Measurements from ENCODE around the gene SLC35E3. TPM values are rescaled to one million over a fixed set of nuclear protein-coding genes. Genes with fewer than 3 reads are reported as not detected.

The SLC35E3 gene
- total RNA-seq, 4 donors from 2014 or later: 2.8 to 6.9 (median 3.7) TPM

GRCh38 chr12:68760806-68761441, 14.9 kb downstream of the SLC35E3 start:
- no peak for DNase-seq (ENCODE audit: low spot score)
- TF ChIP-seq CTCF (IDR thresholded peaks at IDR 0.05): no peak
- ATAC-seq (ENCODE audit: low FRiP score): no peak

DNA sequence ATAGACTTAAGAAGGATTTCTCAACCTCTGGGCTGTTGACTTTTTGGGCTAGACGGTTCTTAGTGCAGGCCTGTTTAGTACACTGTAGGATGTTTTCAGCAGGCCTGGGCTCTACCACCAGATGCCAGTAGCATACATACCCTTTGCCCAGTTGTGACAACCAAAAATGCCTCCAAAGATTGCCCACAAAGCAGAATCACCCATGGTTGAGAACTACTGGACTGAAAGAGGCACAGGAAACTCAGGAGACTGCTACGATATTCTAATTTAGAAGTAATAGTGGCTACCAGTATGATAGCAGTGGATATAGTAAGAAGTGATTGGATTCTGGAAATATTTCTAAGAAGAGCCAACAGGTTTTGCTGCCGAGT, 15.5 kb downstream of the SLC35E3 start:
- DNase-seq (ENCODE audit: low spot score): no peak
- no peak for ATAC-seq (ENCODE audit: low FRiP score)
- TF ChIP-seq CTCF (IDR thresholded peaks at IDR 0.05): no peak

DNA sequence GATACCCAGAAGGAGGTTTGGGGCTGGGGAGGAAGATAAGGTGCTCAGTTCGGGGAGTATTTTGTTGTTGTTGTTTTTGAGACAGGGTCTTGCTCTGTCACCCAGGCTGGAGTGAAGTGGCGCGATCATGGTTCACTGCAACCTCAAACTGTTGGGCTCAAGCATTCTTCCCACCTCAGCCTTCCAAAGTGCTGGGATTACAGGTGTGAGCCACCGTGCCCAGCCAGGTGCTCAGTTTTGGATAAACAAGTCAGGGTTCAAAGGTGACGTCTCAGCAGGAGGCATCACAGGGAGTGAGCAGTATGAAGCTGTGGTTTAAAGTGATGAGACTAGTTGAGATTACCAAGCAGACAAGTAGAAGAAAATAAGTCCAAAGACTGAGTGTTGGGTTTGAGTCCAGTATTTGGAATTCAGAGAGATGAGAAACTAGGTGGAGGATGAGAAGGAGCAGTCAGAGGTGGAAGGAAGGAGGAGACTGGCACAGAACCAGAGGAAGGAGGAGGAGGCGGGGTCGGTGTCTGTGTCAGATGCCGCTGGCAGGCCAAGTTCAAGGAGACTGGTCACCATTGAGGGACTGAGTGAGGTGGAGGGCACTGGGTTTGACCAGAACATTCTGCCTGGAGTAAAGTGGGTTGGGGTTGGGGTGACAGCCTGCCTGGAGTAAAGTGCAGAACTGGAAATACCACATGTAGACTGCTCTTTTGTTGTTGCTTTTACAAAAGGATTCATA, 16.1 kb downstream of the SLC35E3 start:
- TF ChIP-seq CTCF (IDR thresholded peaks at IDR 0.05): no peak
- DNase-seq (ENCODE audit: low spot score) (no peak), ATAC-seq (ENCODE audit: low FRiP score) (no peak)

DNA sequence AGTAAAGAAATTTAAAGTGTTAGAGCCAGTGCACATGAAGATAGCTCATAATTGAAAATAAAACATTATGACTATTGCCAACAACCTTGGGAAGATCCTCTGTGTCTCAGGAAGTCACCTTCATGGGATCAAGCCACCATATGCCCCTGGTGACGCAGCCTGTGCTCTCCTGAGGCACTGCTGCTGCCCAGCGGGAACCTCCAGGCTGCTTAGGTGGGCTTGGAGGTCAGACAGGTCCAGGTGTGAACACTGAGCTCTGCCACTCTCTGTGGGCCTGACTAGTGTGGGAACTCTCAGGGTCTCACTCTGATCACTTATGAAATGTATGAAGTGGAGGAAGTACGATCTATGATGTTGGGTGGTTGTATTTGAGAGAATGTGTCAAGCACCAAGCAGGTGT, 16.7 kb downstream of the SLC35E3 start:
- no peak for TF ChIP-seq CTCF (IDR thresholded peaks at IDR 0.05)
- no peak for ATAC-seq (ENCODE audit: low FRiP score)
- no peak for DNase-seq (ENCODE audit: low spot score)

- DNase-seq (ENCODE audit: low spot score) (no peak), ATAC-seq (ENCODE audit: low FRiP score) (no peak)
- no peak for TF ChIP-seq CTCF (IDR thresholded peaks at IDR 0.05)
Observed at GRCh38 chr12:68765696-68766095, 19.7 kb downstream of the SLC35E3 start.

DNA sequence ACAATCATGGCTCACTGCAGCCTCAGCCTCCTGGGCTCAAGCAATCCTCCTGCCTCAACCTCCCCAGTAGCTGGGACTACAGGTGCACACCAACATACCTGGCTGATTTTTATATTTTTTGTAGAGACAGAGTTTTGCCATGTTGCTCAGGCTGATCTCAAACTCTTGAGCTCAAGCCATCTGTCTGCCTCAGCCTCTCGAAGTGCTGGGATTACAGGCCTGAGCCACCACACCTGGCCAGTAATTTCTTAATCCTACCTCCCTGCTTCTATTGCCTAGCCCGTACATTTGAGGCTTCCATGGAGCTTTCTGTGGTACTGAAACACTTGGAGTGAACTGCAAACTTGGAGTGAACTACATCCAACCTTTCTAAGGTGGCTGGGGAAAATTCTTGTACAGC, 20.7 kb downstream of the SLC35E3 start:
- no peak for DNase-seq (ENCODE audit: low spot score)
- no peak for ATAC-seq (ENCODE audit: low FRiP score)

More for the DNA sequence above, 20.7 kb downstream of the SLC35E3 start:
- TF ChIP-seq CTCF (IDR thresholded peaks at IDR 0.05): no peak

Data from omental fat pad (tissue), 4 donors.